Lung (tissue), 12 donors: ENCODE measurements around the gene TBCE. TPM values are rescaled to one million over a fixed set of nuclear protein-coding genes. Genes with fewer than 3 reads are reported as not detected.
"Not testable (repeated sequence)": the region's sequence is repeated elsewhere in the genome, so short reads cannot be mapped to it uniquely, and the experiment has no call there.

Experiments
- ATAC-seq: fragments of 200-7000 bp; cut with Tn5 transposase; one replicate; pipeline ENCODE4 v1.9.1; 2020; ENCODE audit warnings: moderate number of reproducible peaks; ENCODE audit not compliant: insufficient read depth, low FRiP score
- DNase-seq, 3 donors: peaks; one replicate each; pipeline ENCODE4 v3.0.0-alpha.2; 2013 to 2017
- H3K27ac ChIP-seq, 2 donors: one replicate each; pipeline ENCODE4 v1.5.1; 2013; ENCODE audit warnings: mild to moderate bottlenecking in 2 of 2, moderate library complexity in 2 of 2, control low read depth in 1 of 2, inconsistent platforms in 1 of 2, low read depth in 1 of 2, low read length in 1 of 2
- H3K27me3 ChIP-seq, 3 donors: one replicate each; pipeline ENCODE4 v1.5.1; 2013; ENCODE audit warnings: low read length in 2 of 3; ENCODE audit not compliant: control insufficient read depth in 3 of 3, insufficient read depth in 3 of 3
- H3K36me3 ChIP-seq, 4 donors: one replicate each; pipeline ENCODE4 v1.5.1; 2013; ENCODE audit warnings: low read length in 4 of 4, mild to moderate bottlenecking in 1 of 4, moderate library complexity in 1 of 4; ENCODE audit not compliant: control insufficient read depth in 4 of 4, insufficient read depth in 4 of 4
- H3K4me1 ChIP-seq, 5 donors: one replicate each; pipeline ENCODE4 v1.5.1; 2013; ENCODE audit warnings: low read length in 5 of 5, mild to moderate bottlenecking in 2 of 5, moderate library complexity in 1 of 5; ENCODE audit not compliant: control insufficient read depth in 5 of 5, insufficient read depth in 5 of 5
- H3K4me3 ChIP-seq: one replicate; pipeline ENCODE4 v1.5.1; 2013; ENCODE audit warnings: mild to moderate bottlenecking, control low read depth, moderate library complexity
- H3K9ac ChIP-seq, 2 donors: one replicate each; pipeline ENCODE4 v1.5.1; 2013; ENCODE audit warnings: low read length in 2 of 2, control low read depth in 1 of 2; ENCODE audit not compliant: insufficient read depth in 1 of 2
- H3K9me3 ChIP-seq, 4 donors: one replicate each; pipeline ENCODE4 v1.5.1; 2013; ENCODE audit warnings: low read length in 3 of 4, mild to moderate bottlenecking in 1 of 4, moderate library complexity in 1 of 4; ENCODE audit not compliant: control insufficient read depth in 4 of 4, insufficient read depth in 3 of 4
- CTCF ChIP-seq: IDR thresholded peaks from 2 replicates; pipeline ENCODE4 v1.5.1; 2012; ENCODE audit warnings: mild to moderate bottlenecking; ENCODE audit errors: control extremely low read depth, extremely low read depth
- WGBS, 2 donors: extraction: QIAGEN DNeasy Blood & Tissue Kit; methylation state at CpG; one replicate each; pipeline ENCODE4 v1.1.7; 2013; 5-methylcytosine and 5-hydroxymethylcytosine counted together
- polyA plus RNA-seq, 2 donors: library from polyadenylated mRNA; stranded (reverse); fragments of 200-250 nt; gene quantifications; one replicate each; pipeline ENCODE4 v1.2.1, GENCODE V29; 2013
- total RNA-seq, 2 donors: library from RNA; depleted of rRNA in 1 of 2; stranded (reverse); fragments of >200 nt in 1 of 2; gene quantifications; one replicate each; pipeline ENCODE4 v1.2.1, GENCODE V29; 2014 to 2021
- donor health status: control.
- donor health status: control.
- donor health status: Bipolar disorder and iron deficiency.
- donor health status: healthy.
- donor health status: DM: yes; HTN: yes; CAD: no.

TBCE gene
- total and polyA plus RNA-seq, 4 donors: 16.4 to 39.2 (median 28.8) TPM

- DNase-seq (peak in 2 of 3 donors; percentile 34 to 41), ATAC-seq (no peak)
- Histone ChIP-seq H3K9me3 (peaks cover 0 to 2% (median 0%) of the 10 kb centered on the region in 4 donors), H3K27ac (no peak overlapping the region), H3K9ac (no peak overlapping the region), H3K36me3 (peaks cover 0 to 12% (median 7%) of the 10 kb centered on the region in 4 donors), H3K4me1 (peaks cover 0 to 5% (median 0%) of the 10 kb centered on the region in 5 donors), H3K27me3 (no peaks in the 10 kb centered on the region), H3K4me3 (no peak overlapping the region)
- 79 to 81% methylated on average over 4 of the region's 4 CpGs for WGBS, 2 donors
- no peak for TF ChIP-seq CTCF
Measured at GRCh38 chr1:235455823-235456222, 88.6 kb downstream of the TBCE start.

GRCh38 chr1:235457856-235458255 is 90.6 kb downstream of the TBCE start:
- not testable (repeated sequence) for H3K9ac ChIP-seq, H3K4me1 ChIP-seq, H3K27me3 ChIP-seq, ATAC-seq, H3K27ac ChIP-seq, H3K4me3 ChIP-seq, DNase-seq, H3K9me3 ChIP-seq
- 96 to 99% methylated on average over 7 of the region's 7 CpGs for WGBS, 2 donors
- H3K36me3 ChIP-seq: peaks cover 0 to 15% (median 3%) of the 10 kb centered on the region in 4 donors

GRCh38 chr1:235460770-235461169 is 93.5 kb downstream of the TBCE start:
- TF ChIP-seq CTCF: no peak
- H3K9ac ChIP-seq: no peak overlapping the region
- peaks cover 0 to 15% (median under 1%) of the 10 kb centered on the region in 4 donors for H3K36me3 ChIP-seq
- no peak overlapping the region for H3K27ac ChIP-seq
- WGBS, 2 donors: 68 to 81% methylated on average over 5 of the region's 5 CpGs
- ATAC-seq (no peak), DNase-seq (no peak)
- no peak overlapping the region for H3K4me3 ChIP-seq
- no peaks in the 10 kb centered on the region for H3K27me3 ChIP-seq
- H3K4me1 ChIP-seq: peaks cover 0 to 3% (median 0%) of the 10 kb centered on the region in 5 donors
- H3K9me3 ChIP-seq: no peaks in the 10 kb centered on the region

- H3K4me3 ChIP-seq: no peak overlapping the region
- 70 to 83% methylated on average over 1 of the region's 1 CpG for WGBS, 2 donors
- ATAC-seq (no peak), DNase-seq (no peak)
- no peak overlapping the region for H3K9ac ChIP-seq
- no peaks in the 10 kb centered on the region for H3K9me3 ChIP-seq
- H3K27ac ChIP-seq: no peak overlapping the region
- H3K27me3 ChIP-seq: no peaks in the 10 kb centered on the region
- H3K36me3 ChIP-seq: peaks cover 0 to 15% (median under 1%) of the 10 kb centered on the region in 4 donors
- H3K4me1 ChIP-seq: no peaks in the 10 kb centered on the region
- no peak for TF ChIP-seq CTCF
Measured at GRCh38 chr1:235461954-235462353, 94.7 kb downstream of the TBCE start.

- H3K9me3 ChIP-seq, H3K27me3 ChIP-seq, H3K4me3 ChIP-seq, H3K9ac ChIP-seq, DNase-seq, H3K27ac ChIP-seq, ATAC-seq, H3K4me1 ChIP-seq: not testable (repeated sequence)
- H3K36me3 ChIP-seq: peaks cover 0 to 15% (median under 1%) of the 10 kb centered on the region in 4 donors
- 97 to 98% methylated on average over 3 of the region's 3 CpGs for WGBS, 2 donors
Measured at GRCh38 chr1:235462832-235463231, 95.6 kb downstream of the TBCE start.
